Stimulated activated CD8-positive, alpha-beta memory T cell treated with anti-CD3 and anti-CD28 coated beads, Interleukin-4, amount 100 ng/mL, for 48 hours (primary cell): ENCODE results near the gene PRSS56.

Experiments used
- DNase-seq: peaks from one replicate; pipeline ENCODE4 v3.0.0-alpha.2; 2020

Gene PRSS56

DNA sequence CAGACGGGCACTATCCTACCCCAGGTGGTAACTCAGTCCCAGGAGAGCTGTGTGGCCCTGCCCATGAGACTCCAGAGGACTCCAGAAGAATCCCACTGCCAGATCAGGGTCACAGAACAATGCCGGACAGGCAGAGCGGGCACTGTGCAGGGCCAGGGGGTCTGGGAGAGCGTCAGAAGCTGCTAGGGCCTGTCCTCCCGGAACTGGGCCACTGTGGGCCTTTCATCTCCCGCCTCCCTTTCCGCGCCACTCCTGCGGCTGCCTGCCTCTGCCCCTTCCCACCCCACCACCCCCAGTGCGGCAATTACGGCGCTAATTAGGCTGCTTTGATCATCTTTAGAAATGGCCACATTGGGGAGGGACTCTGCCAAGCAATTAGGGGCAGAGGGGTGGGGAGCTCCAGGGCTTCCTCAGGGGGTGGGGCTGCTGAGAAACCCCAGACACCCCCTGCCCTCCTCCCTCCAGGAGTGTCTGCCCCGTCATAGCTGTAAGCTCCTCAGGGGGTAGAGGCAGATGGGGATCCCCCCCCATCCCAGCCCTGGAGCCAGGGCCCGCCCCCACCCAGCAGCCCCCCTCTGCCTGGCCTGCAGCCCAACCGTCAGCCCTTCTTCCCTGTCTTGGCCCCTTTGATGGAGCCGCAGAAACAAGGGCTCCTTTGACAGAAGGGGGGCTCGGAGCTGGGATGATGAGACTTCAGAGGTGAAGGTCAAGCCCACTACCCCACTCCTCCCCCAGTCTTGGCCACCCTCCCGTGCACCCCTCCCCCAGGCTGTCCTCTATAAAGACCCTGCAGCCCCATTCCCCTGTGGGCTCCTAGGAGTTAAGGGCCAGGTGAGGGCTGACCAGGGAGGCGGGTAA is at the start of gene PRSS56:
TSS of gene PRSS56 (plus strand) at position 808 of the 858 bp plus-strand sequence. CDS start 211 bp downstream, outside the sequence.
- no peak for DNase-seq

DNA sequence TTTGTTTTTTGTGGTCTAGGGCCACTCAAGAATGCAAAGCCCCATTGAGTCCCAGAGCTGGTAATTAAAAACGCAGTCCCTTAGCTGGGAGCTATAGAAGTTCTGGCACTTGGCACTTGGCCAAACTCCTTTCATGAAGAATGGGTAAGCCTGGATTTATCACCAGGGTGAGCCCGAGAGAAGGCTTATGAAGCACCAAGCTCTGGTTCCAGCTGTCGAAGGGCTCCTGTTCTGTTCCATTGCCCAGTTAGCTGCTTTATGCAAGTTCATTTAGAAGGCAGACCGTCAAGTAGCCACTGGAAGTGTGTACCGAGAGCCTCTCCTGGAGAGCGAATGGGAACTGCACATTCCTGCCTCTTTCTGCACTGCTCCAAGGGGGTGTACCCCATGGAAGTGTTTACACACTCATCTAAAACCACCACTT is 46.7 kb upstream of the PRSS56 start:
- DNase-seq = no peak

DNA sequence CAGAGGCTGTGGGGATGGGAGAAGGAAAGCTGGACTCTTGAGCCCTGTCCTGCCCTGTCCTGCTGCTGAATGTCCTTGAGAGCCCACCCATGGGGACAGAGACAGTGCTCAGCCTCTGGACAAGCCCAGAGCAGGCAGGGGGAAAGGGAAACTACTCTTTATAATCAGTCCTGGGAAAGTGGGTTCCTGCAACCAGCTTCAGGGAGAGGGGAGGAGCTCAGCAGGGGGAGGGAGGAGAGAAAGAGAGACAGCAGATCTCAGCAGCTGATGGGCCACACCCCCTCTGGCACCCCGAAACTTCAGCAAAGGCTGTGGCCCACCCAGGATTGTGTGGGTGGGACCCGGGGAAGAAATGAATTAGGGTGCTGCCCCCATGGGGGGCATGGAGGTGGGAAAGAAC is 44.1 kb upstream of the PRSS56 start:
- DNase-seq = no peak

DNA sequence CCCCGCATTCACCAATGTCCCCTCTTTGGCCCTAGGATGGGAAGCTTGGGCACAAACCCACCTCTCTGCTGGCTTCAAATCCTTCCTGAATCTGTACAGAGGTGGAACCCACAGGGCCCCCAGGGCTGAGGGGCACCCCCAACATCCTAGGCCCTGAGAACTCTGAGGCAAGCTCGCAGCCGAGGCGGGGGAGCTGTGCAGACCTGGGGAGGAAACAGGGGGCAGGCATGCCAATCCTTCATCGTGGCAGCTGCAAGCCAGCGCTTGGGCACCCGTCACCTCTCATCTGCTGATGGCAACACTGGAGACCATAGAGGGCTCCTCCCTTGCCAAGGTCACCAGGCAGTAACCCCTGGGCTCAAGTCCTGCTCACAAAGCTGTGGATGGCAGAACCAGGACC is 43.4 kb upstream of the PRSS56 start:
- no peak for DNase-seq

DNA sequence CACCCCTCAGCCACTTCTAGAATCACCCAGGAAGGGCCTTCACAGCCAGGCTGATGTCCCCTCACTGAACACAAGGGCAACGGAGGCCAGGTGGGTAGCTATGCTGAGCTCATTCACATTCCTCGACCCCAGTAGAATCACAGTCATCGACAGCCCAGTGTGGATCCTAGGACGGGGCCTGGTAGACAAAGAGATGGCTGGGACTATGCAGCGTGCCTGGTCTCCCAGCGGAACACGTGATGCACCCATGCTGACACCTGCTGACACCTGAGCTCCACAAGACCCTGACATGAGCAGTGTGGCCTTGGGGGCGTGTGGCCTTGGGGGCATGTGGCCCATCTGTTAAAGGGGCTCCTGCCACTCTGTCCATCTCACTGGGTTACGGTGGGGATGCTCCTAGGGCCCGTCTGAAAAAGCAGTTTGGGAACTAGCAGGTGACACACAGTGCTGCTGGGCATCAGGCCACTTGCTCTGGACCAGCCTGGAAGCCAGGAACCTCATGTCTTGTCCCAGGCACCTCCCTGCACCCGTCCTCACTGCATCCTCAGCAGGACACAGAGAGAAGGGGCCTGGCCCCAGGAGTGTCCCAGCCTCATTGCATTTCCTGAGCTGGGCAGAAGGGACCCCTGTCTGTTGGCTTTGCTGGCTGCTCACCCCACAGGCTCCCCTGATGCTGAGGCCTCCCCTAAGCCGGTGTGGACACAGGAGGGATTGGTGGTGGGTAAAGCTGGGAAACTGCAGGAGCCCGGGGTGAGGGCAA is 42.3 kb upstream of the PRSS56 start:
- DNase-seq = no peak

DNA sequence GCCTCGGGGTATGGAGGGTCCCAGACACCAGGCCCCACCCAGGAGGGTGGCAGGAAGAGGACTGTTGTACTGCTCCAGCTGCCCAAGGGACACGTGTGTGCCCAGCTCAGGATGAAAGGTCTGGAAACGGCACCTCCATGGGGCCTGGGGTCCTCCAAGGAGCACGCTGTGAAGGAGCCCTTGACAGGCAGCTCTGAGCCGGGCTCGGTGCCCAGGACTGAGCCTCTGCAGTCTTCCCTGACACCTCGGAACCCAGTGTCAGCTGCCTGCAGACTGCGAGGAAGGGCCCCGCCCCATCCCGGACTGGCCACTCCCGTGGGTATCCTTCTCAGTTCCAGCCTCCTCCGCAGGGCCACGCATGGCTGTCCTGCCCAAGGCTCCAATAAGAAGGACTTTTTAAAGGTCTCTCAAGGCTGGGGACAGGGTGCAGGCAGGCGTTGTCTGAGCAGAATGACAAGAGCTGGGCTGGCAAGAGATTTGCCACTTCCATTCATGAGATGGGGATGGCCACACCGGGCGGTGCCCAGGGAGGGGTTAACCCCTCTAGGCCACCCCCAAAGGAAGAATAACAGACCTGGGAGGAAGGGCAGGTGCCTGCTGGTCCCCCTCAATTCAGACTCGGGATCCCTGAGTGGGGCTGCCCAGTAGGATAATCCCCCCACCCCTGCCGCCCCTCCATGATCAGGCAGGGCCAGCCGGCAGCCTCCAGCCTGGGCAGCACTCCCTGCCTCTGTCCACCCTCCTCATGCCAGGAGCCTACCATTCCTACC is 41.4 kb upstream of the PRSS56 start:
- DNase-seq = no peak

DNA sequence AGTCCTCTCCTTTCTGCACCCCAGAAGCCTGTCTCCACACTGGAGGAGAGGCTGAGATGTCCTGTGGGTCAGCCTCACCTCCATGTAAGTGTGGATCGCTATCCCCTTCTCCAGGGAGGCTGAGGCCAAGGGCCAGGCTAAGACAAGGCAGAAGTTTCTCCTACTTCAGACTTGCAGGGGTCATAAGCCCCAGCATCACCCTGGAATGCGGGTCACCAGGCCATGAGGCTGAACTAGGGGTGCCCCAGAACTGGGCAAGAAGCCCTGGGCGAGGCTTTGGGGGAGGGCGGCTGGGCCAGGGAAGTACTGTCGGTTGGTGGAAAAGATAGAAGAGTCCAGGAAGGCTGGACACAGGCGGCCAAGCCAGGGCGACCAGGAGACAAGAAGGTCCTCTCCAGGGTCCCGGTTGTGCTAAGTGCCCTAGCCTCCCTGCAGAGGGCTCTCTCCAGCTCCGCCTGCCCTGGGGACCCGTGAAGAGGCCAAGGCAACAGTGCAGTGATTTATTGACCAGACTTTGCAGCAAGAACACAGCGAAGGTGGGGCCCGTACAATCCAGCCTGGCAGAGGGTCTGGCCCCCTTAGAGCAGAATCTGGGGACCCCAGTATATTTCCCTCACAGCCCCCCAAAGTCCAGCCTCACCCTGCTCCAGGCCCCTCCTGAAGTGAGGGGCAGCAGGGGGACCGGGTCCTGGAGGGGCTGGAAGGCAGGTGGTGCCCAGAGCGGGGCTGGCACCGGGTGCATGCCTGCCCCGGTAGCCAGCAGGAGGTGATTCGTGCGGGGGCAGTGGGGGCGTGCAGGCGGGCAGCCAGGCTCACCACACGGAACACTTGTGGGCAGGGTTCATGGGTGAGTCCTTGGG is 40.6 kb upstream of the PRSS56 start:
- DNase-seq = no peak

DNA sequence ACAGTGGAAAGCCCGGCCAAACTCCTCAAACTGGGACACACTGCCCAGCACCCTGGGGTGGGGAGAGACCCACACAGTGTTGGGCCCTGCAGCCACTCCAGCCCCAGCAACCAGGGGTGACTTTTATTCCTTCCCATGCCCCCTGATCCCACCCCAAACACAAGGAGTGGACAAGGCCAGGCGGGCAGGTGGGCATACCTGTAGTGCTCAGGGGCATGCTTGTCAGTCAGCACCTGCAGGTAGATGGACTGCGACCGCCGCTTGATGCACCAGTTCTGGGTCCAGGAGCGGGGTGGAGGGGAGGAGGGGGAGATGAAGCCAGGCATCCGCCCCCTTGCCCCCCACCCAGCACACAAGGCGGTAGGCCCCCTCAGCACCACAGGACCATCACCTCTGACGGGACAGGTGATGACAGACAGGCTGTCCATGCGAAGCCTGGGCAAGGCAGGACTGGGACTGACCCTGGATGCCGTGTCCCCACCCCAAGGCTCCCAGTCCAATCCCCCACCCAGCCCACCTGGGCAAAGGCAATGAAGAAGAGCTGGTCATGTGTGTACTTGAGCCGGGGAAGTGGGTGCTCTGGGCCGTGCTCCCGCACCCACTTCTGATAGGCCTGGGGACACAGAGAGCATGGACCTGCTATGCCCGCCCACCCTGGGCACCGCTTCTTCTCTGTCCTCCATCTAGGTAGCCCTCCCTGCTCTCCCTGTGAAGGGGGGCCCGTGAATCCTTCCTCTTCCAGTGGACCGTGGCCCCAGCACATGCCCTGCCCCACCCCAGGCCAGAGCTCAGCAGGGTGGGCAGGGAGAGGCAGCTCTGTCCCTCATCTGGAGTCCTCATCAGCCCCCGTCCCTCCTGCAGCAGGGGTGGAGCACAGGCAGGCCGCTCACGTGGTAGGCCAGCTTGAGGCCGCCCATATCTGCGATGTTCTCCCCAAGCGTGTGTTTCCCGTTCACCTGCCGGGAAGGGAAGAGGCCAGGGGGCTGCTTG is 39.7 kb upstream of the PRSS56 start:
- DNase-seq = no peak

DNA sequence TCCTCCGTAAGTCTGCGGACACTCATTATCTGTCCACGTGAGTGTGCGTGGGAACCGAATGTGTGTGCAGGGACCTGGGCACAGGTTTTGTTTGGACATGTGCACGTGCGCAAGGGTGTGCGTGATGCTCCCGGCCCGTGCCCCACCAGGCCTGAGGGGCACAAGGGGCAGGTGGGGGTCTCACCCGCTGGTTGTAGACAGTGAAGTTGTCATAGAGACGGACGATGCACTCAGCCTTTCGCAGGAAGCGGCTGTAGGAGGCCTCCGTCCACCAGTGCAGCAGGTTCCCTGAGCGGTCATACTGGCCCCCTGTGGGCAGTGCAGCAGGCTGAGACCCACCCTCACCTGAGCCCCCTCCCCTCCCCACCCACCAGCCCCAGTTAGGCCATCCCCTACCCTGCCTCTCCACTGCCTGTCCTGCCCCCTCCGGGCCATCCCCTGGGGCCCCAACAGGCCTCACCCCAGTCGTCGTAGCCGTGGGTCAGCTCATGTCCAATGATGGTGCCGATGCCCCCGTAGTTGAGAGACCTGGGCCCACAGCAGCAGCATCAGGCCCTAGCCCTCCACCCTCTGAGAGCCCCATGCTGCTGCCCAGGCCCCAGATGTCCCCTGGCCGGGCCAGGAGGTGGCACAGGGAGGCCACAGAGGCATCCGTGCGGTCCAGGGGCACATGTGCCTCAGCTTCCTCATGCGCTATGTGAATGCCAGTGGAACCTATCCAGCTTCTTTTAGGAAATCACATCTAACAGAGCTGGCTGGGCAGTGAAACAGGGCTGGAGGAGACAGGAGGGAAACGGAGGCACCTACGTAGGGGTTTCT is 38.7 kb upstream of the PRSS56 start:
- DNase-seq = no peak

DNA sequence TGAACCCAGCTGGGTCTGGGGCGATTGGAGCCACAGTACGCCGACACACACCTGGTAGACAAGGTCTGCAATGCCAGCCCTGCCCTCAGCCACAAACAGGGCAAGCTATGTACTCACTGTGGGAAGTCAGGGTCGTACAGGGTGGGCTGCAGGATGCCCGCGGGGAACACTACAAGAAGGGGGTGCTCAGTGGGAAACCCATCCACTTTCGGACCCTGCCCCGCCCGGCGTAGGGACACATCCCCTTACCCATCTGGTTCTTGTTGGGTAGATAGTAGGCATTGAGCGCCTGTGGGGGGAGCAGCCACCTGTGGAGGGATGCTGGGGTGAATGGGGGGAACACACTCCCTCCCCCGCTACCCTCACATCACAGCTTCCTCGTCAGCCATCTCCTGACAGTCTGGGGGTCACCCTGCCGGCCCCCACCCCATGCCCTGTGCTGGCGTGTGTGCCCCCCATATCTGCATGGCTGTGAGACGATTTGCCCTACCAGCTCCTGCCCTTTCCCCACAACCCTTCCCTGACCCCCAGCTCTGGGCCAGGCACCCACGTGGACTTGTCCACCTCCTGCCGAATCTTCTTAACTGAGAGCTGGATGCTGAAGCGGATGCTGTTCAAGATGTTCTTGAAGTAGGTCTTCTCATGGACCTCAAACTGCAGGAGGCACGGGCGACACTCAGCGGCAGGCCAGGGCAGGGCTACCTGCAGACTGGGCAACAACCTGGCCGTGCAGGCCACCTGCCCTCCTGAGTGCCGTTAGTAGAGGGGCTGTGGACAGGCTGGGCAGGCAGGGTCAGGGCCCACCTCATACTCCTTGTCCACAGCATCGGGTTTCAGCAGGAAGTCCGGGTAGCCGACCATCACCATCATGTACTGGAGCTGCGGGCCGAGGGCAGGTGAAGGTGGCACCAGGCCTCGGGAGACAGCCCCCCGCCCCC is 37.6 kb upstream of the PRSS56 start:
- no peak for DNase-seq

DNA sequence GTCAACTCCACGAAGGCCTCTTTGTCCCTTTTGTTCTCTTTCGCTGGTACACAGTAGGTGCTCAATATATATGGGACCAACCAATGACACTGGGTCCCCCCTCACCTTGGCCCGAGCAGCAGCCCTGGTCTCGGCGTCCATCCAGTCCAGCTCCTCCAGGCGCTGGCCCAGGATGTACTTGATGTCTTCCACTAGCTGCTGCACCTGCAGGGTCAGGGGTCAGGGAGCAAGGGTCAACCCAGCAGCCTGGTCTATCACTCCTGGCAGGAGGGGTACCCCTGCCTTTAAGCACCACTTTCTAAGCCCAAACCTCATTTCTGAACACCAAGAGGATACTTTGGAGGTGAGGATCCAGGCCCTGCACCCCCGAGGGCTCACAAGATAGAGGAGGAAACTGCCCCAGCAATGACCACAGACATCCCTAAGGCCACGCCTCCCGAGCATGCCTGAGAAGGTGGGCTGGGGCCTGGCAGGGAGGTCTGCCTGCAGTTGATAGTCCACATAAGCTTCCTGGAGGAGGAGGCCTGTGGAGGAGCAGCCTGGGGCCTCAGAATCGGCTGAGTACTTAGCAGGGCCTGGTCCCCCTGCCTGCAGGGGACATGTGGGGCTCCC is 36.8 kb upstream of the PRSS56 start:
- DNase-seq = no peak

DNA sequence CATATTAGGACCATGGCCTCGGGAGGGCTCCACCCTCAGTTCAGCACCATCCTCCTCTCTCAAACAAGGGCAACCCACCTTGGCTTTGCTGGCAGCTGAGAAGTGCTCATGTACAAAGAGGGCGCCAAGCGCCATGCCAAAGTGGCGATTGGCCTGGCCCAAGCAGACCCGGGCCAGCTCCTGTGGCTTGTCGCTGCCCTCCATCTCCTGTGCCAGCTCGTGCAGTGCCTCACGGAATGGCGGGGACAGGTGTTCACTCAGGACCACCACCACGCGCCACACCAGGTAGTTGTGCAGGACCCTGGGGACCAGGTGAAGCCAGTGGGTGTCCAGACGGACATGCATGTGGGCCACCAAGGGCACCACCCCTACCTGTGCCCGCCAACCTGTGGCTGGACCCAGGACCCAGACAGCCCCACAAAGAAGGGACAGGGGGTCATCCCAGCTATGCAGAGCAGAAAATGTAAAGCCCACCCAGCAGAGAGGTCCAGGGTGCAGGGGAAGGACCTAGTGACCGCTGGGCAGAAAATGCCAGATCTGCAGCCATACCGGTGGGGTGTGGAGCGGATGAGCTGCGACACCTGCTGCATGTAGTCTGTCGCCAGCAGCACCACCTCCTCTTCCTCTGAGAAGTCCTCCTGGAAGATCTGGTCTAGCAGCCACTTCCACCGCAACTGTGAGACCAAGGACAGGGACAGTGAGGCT is 36.1 kb upstream of the PRSS56 start:
- DNase-seq = no peak

DNA sequence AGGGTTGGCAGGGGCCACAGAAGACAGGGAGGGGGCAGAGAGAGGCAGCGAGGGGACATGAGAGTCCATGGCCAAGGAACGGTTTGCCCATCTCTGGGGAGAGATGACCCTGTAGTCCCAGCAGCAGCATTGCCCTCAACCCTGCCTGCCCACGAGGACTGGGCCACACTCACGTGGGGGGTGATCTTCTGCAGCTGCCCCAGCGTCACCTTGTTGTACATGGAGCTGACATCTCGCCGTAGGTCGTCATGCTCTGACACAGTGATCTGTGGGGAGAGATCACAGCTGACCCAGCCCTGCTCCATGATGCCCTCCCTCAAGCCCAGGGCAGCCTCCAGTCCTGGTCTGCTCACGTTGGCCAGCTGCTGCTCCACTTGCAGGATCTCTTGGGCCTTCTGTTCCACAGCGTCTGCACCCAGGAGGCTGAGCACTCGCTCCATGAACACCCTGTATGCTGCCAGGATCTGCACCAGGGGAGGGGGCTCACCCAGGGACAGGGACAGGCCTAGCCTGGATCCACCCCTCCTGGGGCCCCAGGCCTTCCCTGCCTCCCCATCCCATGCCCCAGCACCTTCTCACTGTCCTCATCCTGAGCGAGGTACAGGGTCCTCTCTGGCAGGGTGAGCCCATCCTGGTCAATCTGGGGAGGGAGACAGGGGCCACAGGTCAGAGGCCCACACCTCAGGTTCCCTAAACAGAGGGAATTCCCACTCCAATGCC is 35.4 kb upstream of the PRSS56 start:
- no peak for DNase-seq

DNA sequence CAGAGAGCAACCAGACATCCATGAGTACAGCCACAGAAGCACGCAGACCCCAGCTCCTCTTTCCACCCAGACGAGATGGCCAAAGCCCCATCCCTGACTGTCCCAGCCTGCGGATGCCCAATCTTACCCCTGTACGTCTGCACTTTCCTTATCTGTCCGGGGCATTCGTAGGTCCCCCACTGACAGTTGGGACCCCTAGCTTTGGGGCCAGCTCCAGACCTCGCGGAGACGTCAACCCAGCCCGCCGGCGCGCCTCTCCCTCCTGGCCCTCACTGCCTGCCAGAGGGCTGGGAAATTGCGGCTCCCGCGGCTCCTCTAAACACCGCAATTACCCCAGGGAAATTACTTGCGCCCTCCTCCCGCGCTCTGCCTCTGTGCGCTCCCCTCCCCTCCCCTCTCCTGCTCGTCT is 34.8 kb upstream of the PRSS56 start:
- DNase-seq = no peak

DNA sequence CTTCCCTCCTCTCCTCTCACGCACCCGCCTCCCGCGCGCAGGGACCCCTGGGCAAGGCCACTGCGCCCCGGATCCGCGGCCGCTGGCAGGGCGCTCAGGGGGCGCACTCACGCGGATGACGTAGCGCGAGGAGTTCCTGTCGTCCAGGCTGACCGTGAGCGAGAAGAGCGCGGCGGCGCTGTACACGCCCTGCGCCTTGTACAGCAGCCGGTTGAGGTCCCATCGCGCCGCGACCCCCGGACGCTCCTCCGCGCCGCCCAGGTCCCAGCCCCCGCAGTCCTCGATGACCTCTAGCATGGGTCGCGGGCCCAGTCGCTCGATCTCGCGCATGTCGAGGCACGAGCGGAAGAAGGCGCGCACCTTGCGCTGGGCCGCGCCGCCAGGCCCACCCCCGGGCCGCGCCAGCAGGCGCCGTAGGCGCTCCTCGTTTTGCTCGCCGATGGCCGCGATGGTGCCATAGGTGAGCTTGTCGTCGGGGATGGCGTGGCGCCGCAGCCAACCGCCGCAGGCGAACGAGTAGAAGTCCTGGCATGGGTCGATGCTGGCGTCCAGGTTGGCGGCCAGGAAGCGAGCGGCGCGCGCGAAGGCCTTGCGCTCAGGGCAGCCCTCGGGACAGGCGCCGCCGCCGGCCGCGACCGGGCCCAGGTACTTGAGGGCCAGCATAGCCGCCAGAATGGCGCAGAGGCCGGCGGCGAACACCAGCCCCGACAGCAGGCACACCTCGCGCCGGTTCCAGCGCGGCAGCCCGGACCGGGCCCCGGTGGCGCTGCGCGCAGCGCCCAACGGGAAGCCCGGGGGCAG is 34.2 kb upstream of the PRSS56 start:
- DNase-seq = no peak
